EL (cell line): ENCODE measurements around the gene EIF5AL1.
"Not testable (repeated sequence)": the region's sequence is repeated elsewhere in the genome, so short reads cannot be mapped to it uniquely, and the experiment has no call there.

Source experiments
- DNase-seq: peaks from one replicate; pipeline ENCODE4 v3.0.0-alpha.2; 2016

Gene EIF5AL1

DNA sequence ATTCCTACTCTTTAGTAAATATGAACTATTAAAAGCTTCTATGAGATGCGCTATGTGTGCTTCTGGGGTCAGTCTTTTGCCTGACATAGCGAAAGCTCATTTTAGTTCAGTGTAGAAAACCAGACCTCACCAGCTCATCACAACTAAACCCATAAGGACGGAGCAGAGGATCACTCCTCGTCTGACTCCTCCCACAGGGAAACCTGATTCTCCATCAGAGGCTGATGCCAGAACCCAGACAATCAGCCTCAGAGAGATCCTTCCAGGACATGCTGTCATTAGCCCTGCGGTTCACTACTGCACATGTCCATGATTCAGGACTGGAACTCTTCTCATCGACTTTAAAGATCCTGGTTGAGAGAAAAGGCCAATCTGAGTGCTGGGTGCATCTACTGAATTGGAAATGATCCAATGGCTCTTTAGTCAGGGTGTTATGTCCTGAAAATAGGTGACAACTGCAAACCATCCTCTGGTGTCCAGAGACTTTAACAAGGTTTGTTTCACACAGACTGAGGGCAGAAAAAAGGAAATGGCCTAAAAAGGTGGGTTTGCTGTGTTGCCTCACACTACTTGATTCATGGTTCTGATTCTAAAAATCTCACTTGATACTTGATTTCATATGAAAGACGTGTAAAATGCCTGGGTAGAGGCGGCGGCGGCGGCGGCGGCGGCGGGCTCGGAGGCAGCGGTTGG, at the start of gene EIF5AL1:
Gene EIF5AL1 (plus strand): TSS at position 643 of the 693 bp plus-strand sequence. CDS start 117 bp downstream, outside the sequence.
- not testable (repeated sequence) for DNase-seq

GRCh38 chr10:79463578-79464496, 48.5 kb upstream of the EIF5AL1 start:
- DNase-seq: no peak

DNA sequence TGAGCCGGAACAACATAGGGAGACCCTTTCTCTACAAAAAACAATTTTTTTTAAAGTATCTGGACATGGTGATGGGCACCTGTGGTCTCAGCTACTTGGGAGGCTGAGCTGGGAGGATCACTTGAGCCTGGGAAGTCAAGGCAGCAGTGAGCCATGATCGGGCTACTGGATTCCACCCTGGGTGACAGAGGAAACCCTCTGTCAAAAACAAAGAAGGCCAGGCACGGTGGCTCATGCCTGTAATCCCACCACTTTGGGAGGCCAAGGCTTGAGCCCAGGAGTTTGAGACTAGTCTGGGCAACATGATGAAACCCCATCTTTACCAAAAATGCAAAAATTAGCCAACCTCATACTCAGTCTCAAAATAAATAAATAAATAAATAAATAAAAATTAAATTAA, 47.0 kb upstream of the EIF5AL1 start:
- DNase-seq: no peak

- DNase-seq: no peak
Observed at GRCh38 chr10:79468015-79468560, 44.2 kb upstream of the EIF5AL1 start.

DNA sequence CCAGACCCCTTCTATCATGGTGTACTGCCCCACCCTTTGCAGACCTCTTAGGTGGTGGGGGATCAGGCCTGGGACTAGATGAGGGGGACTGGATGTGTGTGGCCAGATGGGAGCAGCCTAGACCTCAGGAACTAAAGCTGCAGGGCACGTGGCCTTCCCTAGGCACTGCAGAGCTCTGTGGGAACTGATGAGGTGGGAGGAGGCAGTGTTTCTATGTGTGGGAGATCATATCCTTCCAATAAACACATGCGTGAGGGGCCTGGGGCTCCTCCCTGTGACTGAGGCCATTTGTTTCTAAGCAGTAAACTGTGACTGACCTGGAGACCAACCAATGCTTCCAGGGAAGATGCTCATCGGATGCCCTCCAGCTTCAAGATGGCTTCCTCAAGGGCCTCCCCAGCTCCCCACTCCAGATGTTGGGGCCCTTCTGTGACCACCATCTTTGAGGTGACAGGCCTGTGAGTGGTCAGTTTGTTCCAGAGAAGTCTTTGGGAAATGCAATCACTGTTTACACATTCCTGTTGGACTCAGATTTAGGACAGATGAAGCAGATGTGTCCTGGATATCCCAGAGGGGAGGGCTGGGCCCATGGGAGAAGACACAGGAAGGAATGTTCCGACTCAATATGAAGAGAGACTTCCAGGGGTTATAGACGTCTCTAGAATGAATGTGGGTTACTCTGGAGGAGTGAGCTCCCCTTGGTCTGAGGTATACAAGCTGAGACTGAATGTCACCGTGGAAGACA, 43.3 kb upstream of the EIF5AL1 start:
- no peak for DNase-seq

GRCh38 chr10:79470096-79470495, 42.2 kb upstream of the EIF5AL1 start:
- no peak for DNase-seq

- DNase-seq: no peak
Observed at GRCh38 chr10:79471776-79472175, 40.6 kb upstream of the EIF5AL1 start.

DNA sequence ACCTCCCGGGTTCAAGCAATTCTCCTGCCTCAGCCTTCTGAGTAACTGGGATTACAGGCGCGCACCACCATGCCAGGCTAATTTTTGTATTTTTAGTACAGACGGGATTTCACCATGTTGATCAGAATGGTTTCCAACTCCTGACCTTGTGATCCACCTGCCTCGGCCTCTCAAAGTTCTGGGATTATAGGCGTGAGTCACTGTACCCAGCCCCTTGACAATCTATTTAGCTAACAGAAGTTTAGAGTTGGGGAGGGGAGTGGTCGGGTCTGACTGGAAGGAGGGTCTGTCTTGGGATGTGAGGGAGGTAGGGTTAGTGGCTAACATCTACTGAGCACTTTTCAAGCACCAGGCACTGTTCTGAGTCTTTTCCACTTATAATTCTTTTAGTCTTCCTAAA, 39.9 kb upstream of the EIF5AL1 start:
- DNase-seq: no peak

DNA sequence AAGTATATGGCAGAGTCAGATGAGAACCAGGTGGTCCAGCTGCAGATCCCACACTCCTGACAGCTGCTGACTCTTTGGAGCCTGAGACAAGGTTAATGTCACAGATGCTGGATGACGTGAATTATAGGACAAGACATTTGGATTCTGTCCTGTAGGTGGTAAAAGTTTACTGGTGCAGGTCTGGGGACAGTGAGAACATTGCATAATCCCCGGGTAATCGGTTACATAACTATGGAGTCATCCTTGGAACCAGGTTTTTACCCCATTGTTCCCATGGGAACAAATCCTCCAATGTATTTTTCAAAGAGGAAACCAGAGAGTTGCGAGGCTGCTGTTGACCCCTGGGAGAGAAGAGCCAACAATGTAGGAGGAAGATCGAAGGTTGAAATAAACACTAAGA, 39.4 kb upstream of the EIF5AL1 start:
- DNase-seq: no peak

DNA sequence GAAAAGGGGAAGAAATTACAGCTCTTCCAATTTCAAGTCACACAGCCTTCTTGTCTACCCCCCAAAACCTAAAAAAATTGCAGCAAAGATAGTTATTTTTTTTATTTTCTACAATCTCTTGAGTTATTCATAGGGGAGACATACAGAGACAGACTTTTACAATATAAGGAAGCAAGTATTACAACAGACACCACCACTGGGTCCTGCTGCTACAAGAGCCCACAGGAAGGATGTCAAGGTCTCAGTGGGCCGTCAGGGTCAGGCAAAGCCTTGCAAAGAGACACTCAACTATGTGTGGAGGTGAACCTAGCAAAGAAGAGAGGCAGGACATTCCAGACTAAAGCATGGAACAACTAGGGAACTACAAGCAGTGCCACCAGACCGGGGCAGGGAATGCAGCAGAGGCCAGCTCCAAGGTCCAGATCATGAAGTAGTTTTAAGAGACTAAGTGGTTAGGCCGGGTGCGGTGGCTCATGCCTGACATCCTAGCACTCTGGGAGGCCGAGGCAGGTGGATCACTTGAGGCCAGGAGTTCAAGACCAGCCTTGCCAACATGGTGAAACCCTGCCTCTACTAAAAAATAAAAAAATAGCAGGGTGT, 38.7 kb upstream of the EIF5AL1 start:
- no peak for DNase-seq

DNA sequence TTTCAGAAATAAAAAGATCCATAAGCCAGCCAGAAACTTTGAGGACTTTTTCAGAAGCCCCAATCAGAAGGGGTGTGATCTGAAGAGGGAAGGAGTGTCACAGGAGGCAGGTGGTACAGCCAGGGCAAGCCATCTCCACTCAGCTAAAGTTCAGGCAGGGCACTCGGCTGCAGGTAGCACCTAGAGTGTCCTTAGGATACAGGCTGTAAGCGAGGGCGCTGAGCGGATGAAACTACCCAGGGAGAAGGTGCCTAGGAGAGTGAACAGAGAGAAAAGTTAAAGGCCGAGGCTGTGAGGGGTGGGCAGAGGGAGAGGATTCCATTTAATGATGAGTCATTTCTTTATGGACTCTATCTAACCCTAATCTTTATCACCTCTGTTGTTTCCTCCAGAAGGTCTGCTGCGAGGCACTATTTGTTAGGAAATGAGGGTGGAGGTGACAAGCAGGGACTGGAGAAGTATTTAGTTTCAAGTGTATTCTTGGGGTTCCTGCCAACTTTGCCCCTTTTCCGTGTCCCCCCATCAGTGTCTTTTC, 37.1 kb upstream of the EIF5AL1 start:
- DNase-seq: no peak

- no peak for DNase-seq
Observed at GRCh38 chr10:79475877-79476276, 36.5 kb upstream of the EIF5AL1 start.

- DNase-seq: no peak
Observed at GRCh38 chr10:79476645-79477044, 35.7 kb upstream of the EIF5AL1 start.

GRCh38 chr10:79477456-79477855, 34.9 kb upstream of the EIF5AL1 start:
- no peak for DNase-seq

DNA sequence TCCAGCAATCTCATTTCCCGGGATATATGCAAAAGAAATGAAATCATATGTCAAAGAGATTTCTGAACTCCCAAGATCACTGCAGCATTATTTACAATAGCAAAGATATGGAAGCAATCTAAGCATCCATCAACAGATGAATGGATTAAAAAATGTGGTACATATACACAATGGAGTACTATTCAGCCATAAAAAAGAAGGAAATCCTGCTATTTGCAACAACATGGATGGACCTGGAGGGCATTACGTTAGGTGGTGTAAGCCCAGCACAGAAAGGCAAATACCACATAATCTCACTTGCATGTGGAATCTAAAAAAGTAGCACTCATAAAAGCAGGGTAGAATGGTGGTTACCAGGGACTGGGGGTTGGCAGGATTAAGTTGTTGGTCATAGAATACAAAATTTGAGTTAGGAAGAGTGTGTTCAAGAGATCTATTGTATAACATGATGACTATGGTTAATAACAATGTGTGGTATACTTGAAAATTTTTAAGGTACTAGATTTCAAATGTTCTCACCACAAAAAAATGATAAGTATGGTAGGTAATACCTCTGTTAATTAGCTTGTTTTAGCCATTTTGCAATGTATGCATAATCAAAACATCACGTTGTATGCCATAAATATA, 32.9 kb upstream of the EIF5AL1 start:
- DNase-seq: no peak

DNA sequence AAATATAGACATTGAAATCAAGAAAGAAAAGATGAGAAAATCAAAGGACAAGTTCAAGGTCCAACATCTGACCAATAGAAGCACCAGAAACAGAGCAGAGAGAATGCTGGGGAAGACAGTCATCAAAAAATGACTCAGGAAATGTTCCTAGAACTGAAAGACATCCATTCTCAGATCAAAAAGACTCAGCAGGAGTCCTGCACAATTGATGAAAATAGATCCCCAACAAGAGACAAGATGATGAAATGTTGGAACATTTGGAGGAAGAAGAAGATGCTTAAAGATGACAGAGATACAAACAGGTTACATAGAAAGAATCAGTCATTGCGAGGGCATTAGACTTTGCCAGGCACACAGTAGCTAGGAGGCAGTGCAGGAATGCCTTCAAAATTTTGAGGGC, 30.0 kb upstream of the EIF5AL1 start:
- no peak for DNase-seq

DNA sequence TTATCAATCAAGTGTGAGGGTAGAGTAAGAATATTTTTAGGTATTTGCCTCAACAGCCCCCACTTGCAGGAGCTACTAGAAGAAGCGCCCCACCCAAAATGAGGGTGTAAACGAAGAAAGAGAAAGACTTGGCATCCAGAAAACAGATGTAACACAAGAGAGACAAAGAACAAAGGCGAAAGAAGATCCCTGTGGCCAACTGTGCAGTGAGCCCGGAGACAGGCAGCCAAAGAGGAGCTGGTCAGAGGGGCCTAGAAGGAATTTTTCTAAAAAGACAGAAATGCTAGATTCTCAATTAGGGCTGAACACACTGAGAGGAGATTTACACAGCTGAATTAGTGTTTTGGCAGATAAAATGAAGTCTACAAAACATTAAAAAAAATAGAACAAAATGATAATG, 29.6 kb upstream of the EIF5AL1 start:
- no peak for DNase-seq

- no peak for DNase-seq
Observed at GRCh38 chr10:79483299-79483698, 29.0 kb upstream of the EIF5AL1 start.

- peak; percentile 88 for DNase-seq
Observed at GRCh38 chr10:79483948-79484347, 28.4 kb upstream of the EIF5AL1 start.

DNA sequence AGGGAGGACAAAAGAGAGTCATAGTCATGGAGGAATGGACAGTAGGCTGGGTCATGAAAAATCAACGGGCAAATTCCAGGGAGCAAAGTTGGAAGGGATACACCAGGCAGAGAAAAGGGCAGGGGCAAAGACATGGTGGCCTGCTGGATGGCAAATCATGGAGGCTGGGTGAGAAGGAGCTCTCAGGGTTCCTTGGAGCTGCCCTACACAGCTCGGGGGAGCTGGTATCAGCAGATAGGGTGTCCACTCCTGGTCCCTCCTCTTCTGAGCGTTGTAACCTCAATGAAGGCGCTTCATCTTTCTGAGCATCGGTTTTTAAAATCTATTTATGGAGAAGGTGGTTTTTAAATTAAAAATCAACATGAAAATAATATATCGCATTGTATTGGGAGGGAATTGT, 27.9 kb upstream of the EIF5AL1 start:
- no peak for DNase-seq

- DNase-seq: peak; percentile 79
Observed at GRCh38 chr10:79487296-79488194, 24.8 kb upstream of the EIF5AL1 start.
